Liver (tissue), 9 donors: ENCODE measurements around the gene GNB5. TPM values are rescaled to one million over a fixed set of nuclear protein-coding genes. Genes with fewer than 3 reads are reported as not detected.

Experiments
- DNase-seq: peaks from one replicate; pipeline ENCODE4 v3.0.0-alpha.2; 2017; ENCODE audit warnings: low spot score
- H3K27ac ChIP-seq, 2 donors: one replicate each; pipeline ENCODE4 v1.7.0; 2013; ENCODE audit warnings: inconsistent platforms in 2 of 2, low read length in 2 of 2, control low read depth in 1 of 2, low read depth in 1 of 2, mild to moderate bottlenecking in 1 of 2
- H3K27me3 ChIP-seq, 4 donors: one replicate each; pipeline versions ENCODE4 v1.6.1 to v1.7.0; 2013; ENCODE audit warnings: low read length in 3 of 4, inconsistent platforms in 1 of 4, mild to moderate bottlenecking in 1 of 4, moderate library complexity in 1 of 4; ENCODE audit not compliant: control insufficient read depth in 4 of 4, insufficient read depth in 4 of 4
- H3K36me3 ChIP-seq, 4 donors: one replicate each; pipeline versions ENCODE4 v1.6.1 to v1.7.0; 2013; ENCODE audit warnings: low read length in 3 of 4, mild to moderate bottlenecking in 3 of 4, low read depth in 1 of 4, moderate library complexity in 1 of 4; ENCODE audit not compliant: control insufficient read depth in 4 of 4, insufficient read depth in 3 of 4
- H3K4me1 ChIP-seq, 4 donors: one replicate each; pipeline versions ENCODE4 v1.6.1 to v1.7.0; 2013; ENCODE audit warnings: low read length in 3 of 4, mild to moderate bottlenecking in 3 of 4, moderate library complexity in 1 of 4; ENCODE audit not compliant: control insufficient read depth in 4 of 4, insufficient read depth in 4 of 4
- H3K4me3 ChIP-seq, 3 donors: one replicate each; pipeline versions ENCODE4 v1.6.1 to v1.7.0; 2013; ENCODE audit warnings: low read length in 3 of 3, control low read depth in 1 of 3, low read depth in 1 of 3, mild to moderate bottlenecking in 1 of 3
- H3K9ac ChIP-seq, 2 donors: one replicate each; pipeline ENCODE4 v1.7.0; 2013; ENCODE audit warnings: low read length in 2 of 2, mild to moderate bottlenecking in 2 of 2, moderate library complexity in 2 of 2, control low read depth in 1 of 2, low read depth in 1 of 2
- H3K9me3 ChIP-seq, 4 donors: one replicate each; pipeline versions ENCODE4 v1.6.1 to v1.7.0; 2013; ENCODE audit warnings: low read length in 3 of 4; ENCODE audit not compliant: control insufficient read depth in 4 of 4
- ATF3 ChIP-seq: IDR thresholded peaks from 2 replicates; pipeline ENCODE4 v1.6.1; 2016; ENCODE audit warnings: antibody characterized with exemption
- CTCF ChIP-seq: fragments of 150-350 bp; IDR thresholded peaks from 2 replicates; pipeline ENCODE4 v1.5.1; 2017; ENCODE audit warnings: improper control_type of control experiment, low read depth, low read length; ENCODE audit not compliant: missing input control
- EGR1 ChIP-seq, 2 donors: IDR thresholded peaks; 2 replicates each; pipeline ENCODE4 v1.6.1; 2016 to 2018; ENCODE audit warnings: antibody characterized with exemption in 2 of 2, low read depth in 2 of 2
- FOXA2 ChIP-seq: IDR thresholded peaks from 2 replicates; pipeline ENCODE4 v1.6.1; 2016; ENCODE audit warnings: antibody characterized with exemption
- NR2F2 ChIP-seq: IDR thresholded peaks from 2 replicates; pipeline ENCODE4 v1.6.1; 2016; ENCODE audit warnings: antibody characterized with exemption
- RAD21 ChIP-seq, 2 donors: IDR thresholded peaks; 2 replicates each; pipeline ENCODE4 v1.6.1; 2016; ENCODE audit warnings: antibody characterized with exemption in 2 of 2, mild to moderate bottlenecking in 2 of 2
- SP1 ChIP-seq: IDR thresholded peaks from 2 replicates; pipeline ENCODE4 v1.6.1; 2018; ENCODE audit warnings: antibody characterized with exemption, mild to moderate bottlenecking
- YY1 ChIP-seq: IDR thresholded peaks from 2 replicates; pipeline ENCODE4 v1.6.1; 2016; ENCODE audit warnings: antibody characterized with exemption, mild to moderate bottlenecking
- ZBTB33 ChIP-seq: IDR thresholded peaks from 2 replicates; pipeline ENCODE4 v1.6.1; 2016; ENCODE audit warnings: antibody characterized with exemption
- WGBS: extraction: QIAGEN DNeasy Blood & Tissue Kit; methylation state at CpG from one replicate; pipeline ENCODE4 v1.1.7; 2013; 5-methylcytosine and 5-hydroxymethylcytosine counted together
- polyA plus RNA-seq, 2 donors: library from polyadenylated mRNA; stranded (reverse) in 1 of 2; unstranded in 1 of 2; fragments of 200-250 nt in 1 of 2; fragments of >200 nt in 1 of 2; fragmentation: Nextera tagmentation in 1 of 2; extraction: Ambion mirVana in 1 of 2; gene quantifications; one replicate each; pipeline versions ENCODE4 v1.2.1 to v1.2.3, GENCODE V29; 2013 to 2015
- total RNA-seq, 2 donors: library from RNA; depleted of rRNA; stranded (reverse); fragments of >200 nt; gene quantifications; one replicate each; pipeline ENCODE4 v1.2.3, GENCODE V29; 2014
- donor health status: healthy.
- donor health status: healthy.
- donor health status: healthy.
- donor health status: healthy.
- donor health status: healthy.

GNB5 gene
- total and polyA plus RNA-seq, 4 donors: 13.7 to 19.2 (median 15.7) TPM

- TF ChIP-seq ZBTB33: no peak
Measured at GRCh38 chr15:52080706-52081392, 110.3 kb downstream of the GNB5 start (continued).

- TF ChIP-seq CTCF: no peak
- no peak for TF ChIP-seq YY1
- TF ChIP-seq EGR1 (IDR thresholded peaks at IDR 0.05; ENCODE audit: low read depth in 2 of 2): no peak
- Histone ChIP-seq H3K4me3 (no peak overlapping the region), H3K9ac (no peak overlapping the region), H3K9me3 (no peaks in the 10 kb centered on the region), H3K36me3 (no peaks in the 10 kb centered on the region), H3K4me1 (peaks cover 2 to 23% (median 12%) of the 10 kb centered on the region in 4 donors), H3K27me3 (no peaks in the 10 kb centered on the region), H3K27ac (no peak overlapping the region)
- no peak for DNase-seq
- WGBS: 97% methylated on average over 5 of the region's 5 CpGs
Measured at GRCh38 chr15:52080031-52080430, 111.2 kb downstream of the GNB5 start.

- TF ChIP-seq CTCF (peak; percentile 75), ATF3 (no peak), ZBTB33 (no peak), YY1 (no peak), RAD21 (IDR thresholded peaks at IDR 0.05) (peak; percentile 88 to 91), SP1 (no peak), NR2F2 (peak; percentile 23), FOXA2 (no peak)
- Histone ChIP-seq H3K27ac (peak overlapping the region; percentile 66 to 80), H3K4me3 (peak overlapping the region in 2 of 3 donors; percentile 5 to 21), H3K4me1 (peaks cover 2 to 23% (median 12%) of the 10 kb centered on the region in 4 donors), H3K9ac (peak overlapping the region; percentile 15 to 32), H3K36me3 (no peaks in the 10 kb centered on the region), H3K27me3 (no peaks in the 10 kb centered on the region), H3K9me3 (no peaks in the 10 kb centered on the region)
- DNase-seq: peak; percentile 80
- 39% methylated on average over 13 of the region's 13 CpGs for WGBS
Measured at GRCh38 chr15:52078876-52079700, 112.1 kb downstream of the GNB5 start.
